H1 (cell line): ENCODE data around the gene TMEM131L. TPM values are rescaled to one million over a fixed set of nuclear protein-coding genes. Genes with fewer than 3 reads are reported as not detected.

Experiments used
- CTCF ChIA-PET: fragments of 300-600 bp; sonication (Branson Sonifier 250); formaldehyde crosslinking; loops from one replicate; lab custom pipeline; 2021; ENCODE audit not compliant: partially characterized antibody; lab: Charles Lee
- POLR2A ChIA-PET: fragments of 300-600 bp; sonication (Branson Sonifier 250); formaldehyde crosslinking; loops from one replicate; lab custom pipeline; 2021; ENCODE audit warnings: inconsistent platforms; ENCODE audit not compliant: partially characterized antibody; lab: Charles Lee
- DNase-seq, 2 experiments: peaks; one replicate each; pipeline versions ENCODE4 v3.0.0 to v3.0.0-alpha.2; 2010 to 2022; ENCODE audit warnings: low spot score in 2 of 2, low read depth in 1 of 2, mixed read lengths in 1 of 2
- FAIRE-seq: peaks from 2 replicates; lab custom pipeline; 2011; peaks lifted over from hg19 to GRCh38; lab: Jason Lieb, UNC
- H2AFZ ChIP-seq: 2 replicates; pipeline ENCODE4 v1.8.1; 2012; ENCODE audit warnings: low read length, inconsistent platforms
- H2AK5ac ChIP-seq: 2 replicates; pipeline ENCODE4 v1.6.1; 2013; ENCODE audit warnings: low read depth, low read length
- H2BK120ac ChIP-seq: replicated peaks from 2 replicates; pipeline ENCODE3; 2013; ENCODE audit warnings: low read depth, low read length, inconsistent platforms
- H2BK12ac ChIP-seq: 2 replicates; pipeline ENCODE4 v1.6.1; 2013; ENCODE audit warnings: low read depth, low read length
- H2BK15ac ChIP-seq: 2 replicates; pipeline ENCODE4 v1.6.1; 2013; ENCODE audit warnings: low read length
- H2BK20ac ChIP-seq: 2 replicates; pipeline ENCODE4 v1.6.1; 2013; ENCODE audit warnings: low read length
- H2BK5ac ChIP-seq: 2 replicates; pipeline ENCODE4 v1.6.1; 2013; ENCODE audit warnings: low read depth, low read length
- H3K14ac ChIP-seq: 2 replicates; pipeline ENCODE4 v1.6.1; 2013; ENCODE audit warnings: inconsistent platforms; ENCODE audit not compliant: insufficient read length
- H3K18ac ChIP-seq: 2 replicates; pipeline ENCODE4 v1.6.1; 2013; ENCODE audit warnings: low read length; ENCODE audit errors: extremely low read depth
- H3K23ac ChIP-seq: 2 replicates; pipeline ENCODE4 v1.6.1; 2013; ENCODE audit warnings: inconsistent platforms; ENCODE audit not compliant: insufficient read length
- H3K23me2 ChIP-seq: 2 replicates; pipeline ENCODE4 v1.6.1; 2013; ENCODE audit warnings: low read depth, low read length
- H3K27ac ChIP-seq: 2 replicates; pipeline ENCODE4 v1.6.1; 2011; ENCODE audit warnings: low read depth, low read length, inconsistent platforms
- H3K27me3 ChIP-seq, 4 experiments: replicated peaks in 1 of 4; 1 replicate in 1 of 4; 2 replicates in 3 of 4; pipeline versions ENCODE4 v1.6.1 to v1.8.1; 2011 to 2013; ENCODE audit warnings: low read length in 3 of 4, mild to moderate bottlenecking in 3 of 4, inconsistent platforms in 2 of 4, mixed read lengths in 2 of 4, moderate library complexity in 1 of 4; ENCODE audit not compliant: control insufficient read depth in 3 of 4, insufficient read depth in 3 of 4; ENCODE audit errors: extremely low read depth in 1 of 4
- H3K36me3 ChIP-seq, 4 experiments: 2 replicates each; pipeline versions ENCODE4 v1.6.1 to v1.8.1; 2011 to 2013; ENCODE audit warnings: mild to moderate bottlenecking in 4 of 4, low read length in 3 of 4, moderate library complexity in 2 of 4, control low read depth in 1 of 4, inconsistent platforms in 1 of 4; ENCODE audit not compliant: insufficient read depth in 4 of 4, control insufficient read depth in 2 of 4
- H3K4ac ChIP-seq: replicated peaks from 2 replicates; pipeline ENCODE3; 2013; ENCODE audit warnings: low read length, low read depth, mixed read lengths, inconsistent platforms; ENCODE audit not compliant: insufficient read length
- H3K4me1 ChIP-seq, 4 experiments: replicated peaks in 1 of 4; 1 replicate in 1 of 4; 2 replicates in 3 of 4; pipeline versions ENCODE4 v1.6.1 to v1.8.1; 2011 to 2013; ENCODE audit warnings: low read length in 3 of 4, inconsistent platforms in 2 of 4, mixed read lengths in 1 of 4; ENCODE audit not compliant: insufficient read depth in 4 of 4, control insufficient read depth in 3 of 4
- H3K4me2 ChIP-seq, 2 experiments: 2 replicates each; pipeline versions ENCODE4 v1.6.1 to v1.8.1; 2011 to 2013; ENCODE audit warnings: low read depth in 2 of 2, low read length in 2 of 2, control low read depth in 1 of 2, inconsistent platforms in 1 of 2, mild to moderate bottlenecking in 1 of 2; ENCODE audit not compliant: insufficient read depth in 1 of 2
- H3K4me3 ChIP-seq, 4 experiments: fragments of 200-600, 300-600 bp in 1 of 4; sonication (generic), shearing (Covaris generic), sonication (Bioruptor Twin) in 1 of 4; 2 replicates each; pipeline versions ENCODE4 v1.5.1 to v1.8.1; 2011 to 2016; ENCODE audit warnings: low read length in 4 of 4, low read depth in 3 of 4, control low read depth in 2 of 4, inconsistent platforms in 2 of 4, mild to moderate bottlenecking in 2 of 4, mixed read lengths in 1 of 4, moderate library complexity in 1 of 4; ENCODE audit not compliant: insufficient read depth in 2 of 4; ENCODE audit errors: extremely low read depth in 1 of 4
- H3K56ac ChIP-seq: replicated peaks from 2 replicates; pipeline ENCODE3; 2013; ENCODE audit warnings: low read depth, mild to moderate bottlenecking, mixed read lengths, low read length, inconsistent platforms; ENCODE audit not compliant: insufficient read length
- H3K79me1 ChIP-seq: 2 replicates; pipeline ENCODE4 v1.6.1; 2013; ENCODE audit warnings: low read depth, low read length, control low read depth
- H3K79me2 ChIP-seq, 2 experiments: 2 replicates each; pipeline versions ENCODE4 v1.6.1 to v1.8.1; 2012 to 2013; ENCODE audit warnings: low read length in 2 of 2, mild to moderate bottlenecking in 2 of 2, inconsistent platforms in 1 of 2; ENCODE audit not compliant: insufficient read depth in 2 of 2, control insufficient read depth in 1 of 2
- H3K9ac ChIP-seq, 4 experiments: replicated peaks in 1 of 4; 1 replicate in 1 of 4; 2 replicates in 3 of 4; pipeline versions ENCODE4 v1.6.1 to v1.8.1; 2011 to 2013; ENCODE audit warnings: low read depth in 3 of 4, low read length in 3 of 4, control low read depth in 2 of 4, mild to moderate bottlenecking in 2 of 4, moderate library complexity in 2 of 4, inconsistent platforms in 1 of 4; ENCODE audit errors: extremely low read depth in 1 of 4
- H3K9me3 ChIP-seq, 2 experiments: 2 replicates each; pipeline versions ENCODE4 v1.6.1 to v1.8.1; 2012 to 2013; ENCODE audit warnings: mild to moderate bottlenecking in 2 of 2, moderate library complexity in 2 of 2, control low read depth in 1 of 2, inconsistent platforms in 1 of 2, low read depth in 1 of 2, low read length in 1 of 2, mixed read lengths in 1 of 2; ENCODE audit not compliant: insufficient read depth in 2 of 2
- H4K20me1 ChIP-seq, 2 experiments: replicated peaks in 1 of 2; 2 replicates each; pipeline versions ENCODE3 to v1.8.1; 2011 to 2013; ENCODE audit warnings: inconsistent platforms in 2 of 2, low read length in 2 of 2, mild to moderate bottlenecking in 1 of 2; ENCODE audit not compliant: insufficient read depth in 2 of 2, control insufficient read depth in 1 of 2
- H4K5ac ChIP-seq: 2 replicates; pipeline ENCODE4 v1.6.1; 2013; ENCODE audit warnings: low read length, low read depth, mixed read lengths, inconsistent platforms; ENCODE audit not compliant: insufficient read length
- H4K8ac ChIP-seq: 2 replicates; pipeline ENCODE4 v1.8.0; 2013; ENCODE audit warnings: mild to moderate bottlenecking, moderate library complexity, low read length, inconsistent platforms; ENCODE audit not compliant: insufficient read depth; ENCODE audit errors: extremely low read depth
- H4K91ac ChIP-seq: replicated peaks from 2 replicates; pipeline ENCODE3; 2013; ENCODE audit warnings: low read length, mixed read lengths, inconsistent platforms; ENCODE audit not compliant: insufficient read length
- BACH1 ChIP-seq: IDR thresholded peaks from 2 replicates; pipeline ENCODE4 v1.6.1; 2012; ENCODE audit warnings: low read length, improper control_type of control experiment
- BCL11A ChIP-seq, 2 experiments: IDR thresholded peaks; one replicate each; pipeline ENCODE4 v1.6.1; 2011; ENCODE audit warnings: low read depth in 2 of 2, low read length in 2 of 2, mild to moderate bottlenecking in 2 of 2
- CREB1 ChIP-seq: IDR thresholded peaks from 2 replicates; pipeline ENCODE4 v1.6.1; 2012; ENCODE audit warnings: inconsistent platforms
- E2F6 ChIP-seq: IDR thresholded peaks from 2 replicates; pipeline ENCODE4 v1.6.1; 2012; ENCODE audit warnings: inconsistent platforms
- EZH2 ChIP-seq: fragments of 200-600 bp; sonication (generic); IDR thresholded peaks from 2 replicates; pipeline ENCODE4 v1.7.1; 2012; ENCODE audit warnings: low read depth, mild to moderate bottlenecking, moderate library complexity, low read length, inconsistent platforms; ENCODE audit not compliant: severe bottlenecking
- GABPA ChIP-seq: IDR thresholded peaks from 2 replicates; pipeline ENCODE4 v1.6.1; 2011; ENCODE audit warnings: mild to moderate bottlenecking, low read length, moderate library complexity, borderline replicate concordance; ENCODE audit not compliant: insufficient read depth
- GTF2F1 ChIP-seq: IDR thresholded peaks from 2 replicates; pipeline ENCODE4 v1.6.1; 2012; ENCODE audit warnings: low read depth, low read length, improper control_type of control experiment, borderline replicate concordance
- HDAC2 ChIP-seq, 2 experiments: fragments of 300-600 bp in 1 of 2; sonication (generic) in 1 of 2; IDR thresholded peaks; 2 replicates each; pipeline ENCODE4 v1.6.1; 2011 to 2012; ENCODE audit warnings: low read depth in 2 of 2, low read length in 2 of 2, mild to moderate bottlenecking in 2 of 2, moderate library complexity in 2 of 2, borderline replicate concordance in 1 of 2, inconsistent platforms in 1 of 2
- POU5F1 ChIP-seq: IDR thresholded peaks from 2 replicates; pipeline ENCODE4 v1.6.1; 2011; ENCODE audit warnings: low read depth, mild to moderate bottlenecking, low read length, moderate library complexity
- SIRT6 ChIP-seq: IDR thresholded peaks from one replicate; pipeline ENCODE4 v1.7.1; 2012; ENCODE audit warnings: low read length, inconsistent platforms
- SRF ChIP-seq: IDR thresholded peaks from 2 replicates; pipeline ENCODE4 v1.6.1; 2011; ENCODE audit warnings: mild to moderate bottlenecking, low read depth, low read length, moderate library complexity
- SUZ12 ChIP-seq: fragments of 200-600 bp; sonication (generic); IDR thresholded peaks from 2 replicates; pipeline ENCODE4 v1.6.1; 2012; ENCODE audit warnings: mild to moderate bottlenecking, inconsistent platforms, low read length, moderate library complexity, mixed read lengths
- WGBS, 2 experiments: shearing (Covaris generic) in 1 of 2; methylation state at CpG; one replicate each; pipeline versions ENCODE4 v1.1.6 to v1.1.7; 2013 to 2015; ENCODE audit warnings: low lambda C conversion rate in 2 of 2, mixed read lengths in 2 of 2, inconsistent platforms in 1 of 2, low coverage in 1 of 2, missing lambda C conversion rate in 1 of 2; ENCODE audit not compliant: insufficient replicate concordance in 2 of 2, insufficient coverage in 1 of 2, insufficient read length in 1 of 2; ENCODE audit errors: extremely low coverage in 1 of 2, missing lambda C conversion rate in 1 of 2; 5-methylcytosine and 5-hydroxymethylcytosine counted together
- polyA plus RNA-seq, 7 experiments: library from polyadenylated mRNA; depleted of rRNA in 3 of 7; stranded (reverse) in 5 of 7; unstranded in 2 of 7; fragments of >200 nt in 5 of 7; fragments of 200-250 nt in 2 of 7; gene quantifications; 1 replicate in 5 of 7; 2 replicates in 1 of 7; 4 replicates in 1 of 7; pipeline versions ENCODE4 v1.2.1 to v1.2.3, GENCODE V29; 2011 to 2013; ENCODE audit warnings: missing spikeins in 2 of 7, mixed read lengths in 2 of 7
- total RNA-seq: library from RNA; stranded (reverse); fragmentation: NEBNext Ultra II Directional; extraction: Animal tissue kit (Norgen Biotek cat#: 25700); gene quantifications from 2 replicates; pipeline ENCODE4 v1.2.1, GENCODE V29; 2021

TMEM131L gene
- total and polyA plus RNA-seq, 2 of the 8 experiments (the other 6 are each of a cell fraction or from before 2014, with no cell fraction given): 14.3 to 26.1 TPM

DNA sequence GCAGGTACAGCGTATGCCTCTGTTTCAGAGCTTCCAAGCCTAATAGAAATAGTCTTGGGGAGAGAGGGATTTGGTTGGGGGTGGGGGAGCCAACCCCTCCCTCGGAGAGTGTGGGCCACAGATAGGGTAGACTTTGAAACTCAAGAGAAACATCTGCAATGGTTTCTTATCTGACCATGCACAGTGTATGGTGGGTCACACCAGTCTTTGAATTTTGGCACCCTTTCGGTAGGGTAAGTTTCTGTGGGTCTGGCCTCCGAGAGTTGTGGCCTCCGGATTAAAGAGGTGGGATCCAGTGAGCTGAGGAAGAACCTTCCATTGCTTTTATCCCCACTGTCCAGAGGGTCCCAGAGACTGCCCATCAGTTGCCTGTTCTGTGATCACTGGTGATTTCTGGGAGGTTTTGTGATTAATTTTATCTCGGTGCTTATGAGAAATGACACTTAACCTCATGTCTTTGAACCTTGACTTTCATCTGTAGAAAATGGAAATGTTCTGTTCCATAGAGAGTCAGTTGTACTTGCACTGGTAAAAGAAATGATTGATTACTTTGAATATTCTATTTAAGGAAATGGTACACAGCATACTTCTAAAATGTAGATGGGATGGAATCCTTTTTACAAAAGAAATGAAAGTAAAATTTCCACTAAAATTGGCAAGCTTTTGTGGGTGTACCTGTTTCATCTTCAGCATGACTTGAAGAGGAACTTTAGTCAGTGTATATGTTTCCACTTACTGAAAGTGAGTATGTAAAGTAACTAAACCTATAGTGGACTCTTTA lies 62.7 kb downstream of the TMEM131L start:
- no peak overlapping the region for H2AFZ ChIP-seq
- H3K23me2 ChIP-seq: no peaks in the 10 kb centered on the region
- no peak overlapping the region for H2BK20ac ChIP-seq
- no peak overlapping the region for H3K4me3 ChIP-seq
- H3K4me1 ChIP-seq: peaks cover 0 to 5% (median under 1%) of the 10 kb centered on the region in 4 experiments; a peak in 3 of 7 replicates
- no peak overlapping the region for H3K56ac ChIP-seq
- no peak overlapping the region for H3K9ac ChIP-seq
- no peak overlapping the region for H4K91ac ChIP-seq
- peaks cover 0 to 41% of the 10 kb centered on the region in 2 experiments; a peak in 3 of 4 replicates for H3K79me2 ChIP-seq
- peaks cover 4% of the 10 kb centered on the region for H3K79me1 ChIP-seq
- H3K4ac ChIP-seq: no peak overlapping the region
- CTCF ChIA-PET: no interaction called here
- H3K36me3 ChIP-seq: no peaks in the 10 kb centered on the region
- peaks cover 1 to 2% of the 10 kb centered on the region in 2 experiments for H4K20me1 ChIP-seq
- POLR2A ChIA-PET: no interaction called here
- no peak overlapping the region for H2AK5ac ChIP-seq
- no peaks in the 10 kb centered on the region for H3K27me3 ChIP-seq
- H3K4me2 ChIP-seq: no peak overlapping the region
- no peak overlapping the region for H2BK5ac ChIP-seq
- no peak overlapping the region for H2BK15ac ChIP-seq
- H3K14ac ChIP-seq: no peak overlapping the region
- H4K5ac ChIP-seq: no peak overlapping the region
- no peaks in the 10 kb centered on the region for H3K9me3 ChIP-seq
- H3K23ac ChIP-seq: no peak overlapping the region
- no peak overlapping the region for H2BK12ac ChIP-seq
- FAIRE-seq (no peak), DNase-seq (peak in 1 of 2 experiments; percentile 22)
- H3K27ac ChIP-seq: no peak overlapping the region
- H2BK120ac ChIP-seq: no peak overlapping the region
- H4K8ac ChIP-seq: no peak overlapping the region
- H3K18ac ChIP-seq: no peak overlapping the region
- 93% methylated on average over 6 of the region's 6 CpGs; no CpG with 5 or more reads in 1 of the 2 experiments for WGBS, 2 experiments
- TF ChIP-seq BACH1: no peak
- no peak for TF ChIP-seq GTF2F1
- TF ChIP-seq HDAC2 (IDR thresholded peaks at IDR 0.05; ENCODE audit: borderline replicate concordance in 1 of 2, low read depth in 2 of 2, low read length in 2 of 2): no peak
- no peak for TF ChIP-seq SUZ12
- no peak for TF ChIP-seq SIRT6
- TF ChIP-seq POU5F1: no peak
- TF ChIP-seq E2F6: no peak
- no peak for TF ChIP-seq CREB1
- no peak for TF ChIP-seq SRF
- TF ChIP-seq BCL11A (IDR thresholded peaks at IDR 0.05; ENCODE audit: low read depth in 2 of 2, low read length in 2 of 2): no peak
- TF ChIP-seq EZH2: no peak
- TF ChIP-seq GABPA: no peak
